Natural killer cell (primary cell): ENCODE measurements around the gene MBNL3. TPM values are rescaled to one million over a fixed set of nuclear protein-coding genes. Genes with fewer than 3 reads are reported as not detected.

Experiments used
- ATAC-seq, 3 donors: fragments of 150-1000 bp in 2 of 3; fragments of 200-7000 bp in 1 of 3; cut with Tn5 transposase; 1 replicate in 1 of 3; 2 replicates in 2 of 3; pipeline ENCODE4 v1.10.0; 2021; ENCODE audit warnings: mild to moderate bottlenecking in 2 of 3, moderate library complexity in 2 of 3
- DNase-seq, 2 donors: peaks; one replicate each; pipeline versions ENCODE4 v3.0.0 to v3.0.0-alpha.2; 2013 to 2021; ENCODE audit warnings: mixed read lengths in 1 of 2
- H3K27ac ChIP-seq: one replicate; pipeline ENCODE4 v1.5.1; 2013; ENCODE audit warnings: mild to moderate bottlenecking, low read length
- H3K27me3 ChIP-seq: one replicate; pipeline ENCODE4 v1.6.1; 2013; ENCODE audit warnings: low read length; ENCODE audit not compliant: control insufficient read depth, insufficient read depth
- H3K36me3 ChIP-seq: one replicate; pipeline ENCODE4 v1.6.1; 2013; ENCODE audit warnings: low read length; ENCODE audit not compliant: control insufficient read depth, insufficient read depth
- H3K4me1 ChIP-seq: one replicate; pipeline ENCODE4 v1.6.1; 2013; ENCODE audit warnings: low read length; ENCODE audit not compliant: control insufficient read depth, insufficient read depth
- H3K4me3 ChIP-seq: one replicate; pipeline ENCODE4 v1.5.1; 2013; ENCODE audit warnings: low read length
- H3K9me3 ChIP-seq: one replicate; pipeline ENCODE4 v1.6.1; 2013; ENCODE audit warnings: low read length; ENCODE audit not compliant: control insufficient read depth, insufficient read depth
- H3K27ac Mint-ChIP-seq, 2 donors: one replicate each; pipeline ENCODE4 v1.8.0; 2022; ENCODE audit warnings: mild to moderate bottlenecking in 2 of 2, mixed read lengths in 2 of 2, moderate library complexity in 1 of 2
- H3K27me3 Mint-ChIP-seq, 2 donors: one replicate each; pipeline ENCODE4 v1.8.0; 2022; ENCODE audit warnings: low read depth in 2 of 2, mixed read lengths in 2 of 2
- H3K36me3 Mint-ChIP-seq: one replicate; pipeline ENCODE4 v1.8.0; 2022; ENCODE audit warnings: mixed read lengths
- H3K4me1 Mint-ChIP-seq, 2 donors: one replicate each; pipeline ENCODE4 v1.8.0; 2022; ENCODE audit warnings: mixed read lengths in 2 of 2
- H3K4me3 Mint-ChIP-seq: one replicate; pipeline ENCODE4 v1.8.0; 2022; ENCODE audit warnings: mild to moderate bottlenecking, moderate library complexity, mixed read lengths
- H3K9me3 Mint-ChIP-seq, 2 donors: one replicate each; pipeline ENCODE4 v1.8.0; 2022; ENCODE audit warnings: mixed read lengths in 2 of 2
- CTCF ChIP-seq: fragments of 200-600 bp; IDR thresholded peaks from one replicate; pipeline ENCODE4 v1.8.0; 2022; ENCODE audit warnings: antibody characterized with exemption
- WGBS: methylation state at CpG from one replicate; pipeline ENCODE4 v1.1.7; 2013; ENCODE audit warnings: missing lambda C conversion rate; ENCODE audit not compliant: insufficient coverage; 5-methylcytosine and 5-hydroxymethylcytosine counted together
- intact Hi-C: fragments of 100-400 bp; cut with micrococcal nuclease; formaldehyde crosslinking; loops from one replicate; pipeline ENCODE4 v1.14.2; 2022
- total RNA-seq, 4 donors: library from RNA; stranded (reverse); fragments of 120-200 nt in 1 of 4; gene quantifications; one replicate each; pipeline versions ENCODE4 v1.2.3 to v1.2.4, GENCODE V29; 2013 to 2022

MBNL3 gene
- total RNA-seq, 3 donors from 2014 or later (not counting 1 experiment from before 2014, with no cell fraction given), result 55.3 to 64.3 (median 59.3) TPM

GRCh38 chrX:132426695-132427281 lies 62.0 kb downstream of the MBNL3 start:
- TF ChIP-seq CTCF, result no peak
- Mint-ChIP-seq H3K27ac (peak overlapping the region in 1 of 2 donors; percentile 55), H3K4me3 (no peak overlapping the region), H3K27me3 (peaks cover 0 to 20% of the 10 kb centered on the region in 2 donors), H3K9me3 (no peaks in the 10 kb centered on the region), H3K4me1 (peaks cover 18 to 30% of the 10 kb centered on the region in 2 donors), H3K36me3 (no peaks in the 10 kb centered on the region)
- Histone ChIP-seq H3K4me3 (no peak overlapping the region), H3K4me1 (no peaks in the 10 kb centered on the region), H3K9me3 (no peaks in the 10 kb centered on the region), H3K36me3 (no peaks in the 10 kb centered on the region), H3K27ac (no peak overlapping the region), H3K27me3 (no peaks in the 10 kb centered on the region)
- intact Hi-C loops, result no loop called here
- ATAC-seq (no peak), DNase-seq (no peak)
- no CpG with 5 or more reads among the region's 1 CpG for WGBS

- Mint-ChIP-seq H3K36me3 (no peaks in the 10 kb centered on the region), H3K9me3 (no peaks in the 10 kb centered on the region), H3K27me3 (peaks cover 0 to 20% of the 10 kb centered on the region in 2 donors), H3K4me3 (no peak overlapping the region), H3K27ac (peak overlapping the region in 1 of 2 donors; percentile 55), H3K4me1 (peaks cover 18 to 24% of the 10 kb centered on the region in 2 donors)
- WGBS, result no CpG with 5 or more reads among the region's 3 CpGs
- intact Hi-C loops, result no loop called here
- no peak overlapping the region for H3K27ac ChIP-seq
- TF ChIP-seq CTCF, result no peak
- ATAC-seq (no peak), DNase-seq (no peak)
- H3K36me3 ChIP-seq, result no peaks in the 10 kb centered on the region
- H3K27me3 ChIP-seq, result no peaks in the 10 kb centered on the region
- no peak overlapping the region for H3K4me3 ChIP-seq
- H3K9me3 ChIP-seq, result no peaks in the 10 kb centered on the region
- no peaks in the 10 kb centered on the region for H3K4me1 ChIP-seq
Observed at GRCh38 chrX:132425744-132426318, 63.0 kb downstream of the MBNL3 start.

- Histone ChIP-seq H3K4me3 (no peak overlapping the region), H3K27ac (no peak overlapping the region), H3K36me3 (no peaks in the 10 kb centered on the region), H3K9me3 (no peaks in the 10 kb centered on the region), H3K4me1 (no peaks in the 10 kb centered on the region), H3K27me3 (no peaks in the 10 kb centered on the region)
- intact Hi-C loops, result no loop called here
- H3K4me1 Mint-ChIP-seq, result peaks cover 18 to 24% of the 10 kb centered on the region in 2 donors
- no peaks in the 10 kb centered on the region for H3K36me3 Mint-ChIP-seq
- ATAC-seq (no peak), DNase-seq (no peak)
- TF ChIP-seq CTCF, result no peak
- no peak overlapping the region for H3K4me3 Mint-ChIP-seq
- no peaks in the 10 kb centered on the region for H3K9me3 Mint-ChIP-seq
- WGBS, result 97% methylated on average over 3 of the region's 5 CpGs
- peaks cover 0 to 36% of the 10 kb centered on the region in 2 donors for H3K27me3 Mint-ChIP-seq
- H3K27ac Mint-ChIP-seq, result no peak overlapping the region
Observed at GRCh38 chrX:132423323-132423722, 65.5 kb downstream of the MBNL3 start.
